Hindlimb muscle (tissue), 1 donor: ENCODE data around the gene TBRG4. TPM values are rescaled to one million over a fixed set of nuclear protein-coding genes. Genes with fewer than 3 reads are reported as not detected.
"Not testable (repeated sequence)": the region's sequence is repeated elsewhere in the genome, so short reads cannot be mapped to it uniquely, and the experiment has no call there.

Experiments
- DNase-seq: peaks from one replicate; pipeline ENCODE4 v3.0.0-alpha.2; 2013
- polyA plus RNA-seq: library from polyadenylated mRNA; unstranded; fragments of 120-200 nt; gene quantifications from one replicate; pipeline ENCODE4 v1.2.1, GENCODE V29; 2013; ENCODE audit not compliant: insufficient read length

TBRG4 gene
- 37.6 TPM for polyA plus RNA-seq

DNA sequence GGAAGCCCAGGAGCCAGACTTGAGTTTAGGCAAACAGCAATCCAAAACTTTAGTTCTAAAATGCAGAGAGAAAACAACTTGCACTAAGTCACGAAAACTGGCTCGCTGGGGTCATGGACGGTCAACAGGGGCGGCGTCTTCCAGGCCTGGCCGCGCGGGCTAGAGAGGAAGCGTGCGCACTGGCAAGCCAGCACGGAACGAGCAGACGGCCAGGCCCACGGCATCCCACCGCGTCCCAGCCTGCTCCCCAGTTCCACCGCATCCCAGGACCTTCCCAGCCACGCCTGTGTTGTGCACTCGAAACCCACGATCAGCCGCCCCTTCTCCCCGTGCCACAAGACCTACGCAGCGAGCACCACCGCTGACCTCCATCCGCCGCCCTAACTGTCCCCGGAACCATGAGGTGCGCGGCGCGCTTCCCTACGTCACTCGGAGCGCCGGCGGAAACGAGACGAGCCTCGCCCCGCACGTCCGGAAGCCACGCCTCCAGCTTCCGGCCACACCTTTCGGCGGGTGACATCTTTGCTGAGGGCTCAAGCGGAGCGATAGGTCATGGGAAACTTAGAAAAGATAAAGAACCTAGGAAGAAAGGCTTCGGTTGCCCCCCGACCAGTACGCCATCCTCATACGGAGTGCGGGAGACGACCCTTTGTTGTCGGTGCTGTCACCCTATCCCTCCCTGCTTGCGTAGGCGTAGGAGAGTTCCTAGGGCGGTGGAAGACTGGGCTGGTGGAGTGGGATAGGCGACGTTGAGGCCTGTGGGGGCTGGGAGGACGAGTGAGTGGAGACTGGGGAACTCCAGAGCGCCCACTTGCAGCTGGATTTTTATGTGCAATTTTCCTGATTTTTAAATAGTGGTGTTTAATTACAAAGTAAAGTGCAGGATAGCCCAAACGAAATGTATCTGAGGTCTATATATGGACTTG lies at the start of gene TBRG4:
TSS of gene TBRG4 (minus strand) at position 400 of the 926 bp plus-strand sequence. CDS start 2,460 bp downstream, outside the sequence.
- peak; percentile 97 for DNase-seq

DNA sequence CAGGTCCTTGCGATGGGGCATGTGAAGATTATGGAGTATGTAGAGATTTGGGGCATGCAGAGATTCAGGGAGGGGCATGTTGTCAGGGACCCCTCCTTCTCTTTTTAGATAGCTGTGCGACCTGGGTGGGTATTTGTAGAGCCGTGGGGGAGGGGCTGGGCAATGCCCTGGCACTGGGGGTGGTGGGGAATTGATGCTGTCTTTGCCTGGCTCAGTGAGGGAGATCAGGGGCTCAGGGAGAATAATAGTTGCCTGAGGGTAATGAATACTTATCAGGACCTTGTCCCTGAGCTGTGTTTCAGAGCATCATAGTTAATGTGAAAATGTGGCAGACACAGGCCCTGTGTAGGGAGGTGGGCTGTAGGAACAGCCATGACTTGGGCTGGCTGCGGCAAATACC lies 49.6 kb upstream of the TBRG4 start:
- no peak for DNase-seq

DNA sequence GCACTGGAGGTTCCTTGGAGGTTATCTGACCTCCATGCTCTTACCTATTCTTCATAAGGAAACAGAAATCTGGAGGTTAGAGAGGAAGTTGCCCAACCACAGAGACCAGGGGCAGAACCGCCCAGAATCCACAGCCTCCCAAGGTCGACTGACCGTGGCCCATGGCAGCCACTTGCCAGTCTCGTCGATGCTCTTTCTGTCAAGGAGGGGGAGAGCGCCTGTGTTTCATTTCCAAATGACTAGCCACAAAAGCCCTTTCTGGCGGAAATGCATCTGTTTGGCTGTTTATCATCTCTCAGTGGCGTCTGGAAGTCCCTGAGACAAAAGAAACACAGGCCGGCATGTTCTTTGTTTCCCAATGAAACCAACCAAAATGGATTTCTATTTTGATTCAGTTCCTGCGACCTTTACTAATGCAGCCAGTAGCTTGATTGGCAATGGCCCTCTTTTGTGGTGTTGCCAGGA lies 49.0 kb upstream of the TBRG4 start:
- DNase-seq = no peak

DNA sequence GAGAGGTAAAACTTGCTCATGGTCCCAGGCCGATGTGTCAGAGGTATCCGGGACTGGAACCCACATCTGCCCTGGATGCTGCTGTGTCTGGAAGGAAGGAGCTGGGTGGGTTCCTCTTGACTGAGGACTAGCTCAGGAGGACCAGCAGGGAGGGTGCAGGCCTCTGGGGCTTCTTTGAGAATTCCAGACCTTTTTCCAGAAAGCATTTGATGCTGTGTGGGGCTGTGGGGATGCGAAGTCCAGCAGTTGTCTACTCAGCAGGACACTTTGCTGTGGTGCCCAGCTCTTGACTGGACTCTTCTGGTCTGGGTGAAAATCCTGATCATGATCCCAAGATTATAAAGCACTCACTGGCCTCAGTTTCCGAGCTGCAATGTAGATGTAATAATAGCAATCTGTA lies 47.8 kb upstream of the TBRG4 start:
- DNase-seq = no peak

DNA sequence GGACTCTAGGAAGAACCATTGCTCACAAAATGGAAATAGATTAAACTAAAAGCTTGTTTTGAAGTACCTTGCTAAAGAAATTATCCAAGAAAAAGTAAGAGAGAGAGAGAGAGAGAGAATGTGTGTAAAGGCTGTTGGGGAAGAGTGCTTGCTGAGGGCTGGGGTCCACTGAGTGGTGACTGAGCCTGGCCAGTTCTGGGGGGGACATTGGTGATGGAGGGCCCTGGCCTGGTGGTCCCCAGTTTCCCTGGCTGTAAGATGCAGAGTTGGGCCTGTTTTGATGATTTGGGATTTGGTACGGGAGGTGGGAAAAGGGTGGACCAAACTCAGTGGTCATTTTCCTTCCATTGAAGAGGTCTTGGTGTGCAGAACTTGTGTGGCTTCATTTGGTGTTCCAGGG lies 47.0 kb upstream of the TBRG4 start:
- DNase-seq = no peak

DNA sequence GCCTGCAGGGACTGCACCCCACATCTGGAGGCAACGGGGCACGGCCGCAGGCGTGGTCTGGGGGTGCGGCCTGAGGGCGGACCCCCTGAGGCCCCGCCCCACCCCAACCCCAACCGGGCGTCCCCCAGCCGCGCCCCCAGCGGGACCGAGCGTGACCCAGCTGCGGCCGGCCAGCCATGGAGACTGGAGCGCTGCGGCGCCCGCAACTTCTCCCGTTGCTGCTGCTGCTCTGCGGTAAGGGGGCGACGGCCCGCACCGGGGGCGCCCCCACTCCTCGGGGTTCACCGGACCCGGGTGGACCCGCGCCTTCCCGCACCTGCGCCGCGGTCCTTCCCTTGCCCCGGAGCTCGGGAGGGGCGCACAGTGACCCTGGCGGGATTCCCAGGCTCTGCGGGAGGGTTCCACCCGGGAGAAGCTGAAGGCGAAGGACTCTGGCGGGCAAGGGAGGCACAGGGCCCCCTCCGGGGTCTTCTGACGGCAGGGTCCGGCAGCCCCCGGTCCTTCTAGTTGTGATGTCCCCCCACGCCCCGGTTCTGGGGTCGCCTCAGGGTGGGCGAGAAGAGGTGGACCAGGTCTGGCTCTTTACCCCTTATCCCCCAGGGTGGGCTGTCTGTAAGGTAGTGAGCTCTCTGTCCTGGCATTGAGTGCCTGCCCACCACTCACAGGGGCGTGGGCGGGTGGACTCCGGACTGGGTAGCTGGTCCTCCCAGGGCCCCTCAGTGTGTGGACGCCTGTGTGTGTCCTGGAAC lies 46.3 kb upstream of the TBRG4 start, which contains the start of gene RAMP3:
TSS of gene RAMP3 (plus strand) at position 139 of the 749 bp plus-strand sequence. CDS start at position 177, 38 bp downstream.
- DNase-seq = no peak

DNA sequence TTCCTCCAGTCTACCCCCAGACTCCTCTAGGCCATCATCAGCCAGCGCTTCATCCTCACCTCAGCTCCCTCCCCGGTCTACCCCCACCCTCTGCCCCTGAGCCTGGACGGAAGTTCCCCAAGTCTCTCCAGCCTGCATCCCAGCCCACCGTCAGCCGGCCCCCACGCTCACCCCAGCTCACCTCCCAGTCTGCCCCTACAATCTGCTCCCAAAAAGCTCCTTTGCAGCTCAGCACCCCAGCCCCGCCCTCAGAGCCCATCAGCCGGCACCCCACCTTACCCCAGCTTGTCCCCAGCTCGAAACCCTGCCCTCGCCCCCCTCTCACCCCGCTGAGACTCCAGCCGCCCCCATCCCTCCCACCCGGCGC lies 45.8 kb upstream of the TBRG4 start:
- no peak for DNase-seq

DNA sequence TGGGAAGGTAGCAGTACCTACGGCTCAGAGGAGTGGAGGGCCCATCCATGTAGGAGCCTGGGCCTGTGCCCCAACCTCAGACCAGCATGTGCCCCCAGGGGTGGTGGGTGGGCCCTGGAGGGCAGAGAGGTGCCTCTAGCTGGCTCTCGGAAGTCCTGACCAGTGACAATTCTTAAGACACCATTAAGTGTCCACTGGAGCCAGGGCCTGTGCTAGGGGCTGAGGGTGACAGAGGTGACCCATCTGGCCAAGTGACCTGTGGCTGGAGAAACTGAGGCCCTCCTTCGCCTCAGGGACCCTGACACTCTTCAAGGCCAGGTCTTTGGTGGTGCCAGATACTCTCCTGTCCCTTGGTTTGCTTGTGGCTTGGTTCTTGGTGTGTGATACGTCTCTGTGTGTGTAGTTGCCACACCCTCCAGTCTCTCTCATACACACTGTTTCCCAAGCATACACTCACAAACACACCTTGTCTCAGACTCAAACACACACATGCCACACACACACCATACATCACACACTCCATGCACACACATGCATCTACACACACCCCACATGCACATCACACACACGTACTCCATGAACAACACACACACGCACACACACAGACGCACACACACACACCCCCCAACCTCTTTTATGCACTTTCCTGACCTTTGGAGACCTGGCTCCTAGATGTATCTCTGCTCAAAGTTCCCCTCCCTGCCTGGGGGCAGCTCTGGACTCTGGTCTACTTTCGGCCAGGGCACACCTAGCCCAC lies 45.2 kb upstream of the TBRG4 start:
- no peak for DNase-seq

DNA sequence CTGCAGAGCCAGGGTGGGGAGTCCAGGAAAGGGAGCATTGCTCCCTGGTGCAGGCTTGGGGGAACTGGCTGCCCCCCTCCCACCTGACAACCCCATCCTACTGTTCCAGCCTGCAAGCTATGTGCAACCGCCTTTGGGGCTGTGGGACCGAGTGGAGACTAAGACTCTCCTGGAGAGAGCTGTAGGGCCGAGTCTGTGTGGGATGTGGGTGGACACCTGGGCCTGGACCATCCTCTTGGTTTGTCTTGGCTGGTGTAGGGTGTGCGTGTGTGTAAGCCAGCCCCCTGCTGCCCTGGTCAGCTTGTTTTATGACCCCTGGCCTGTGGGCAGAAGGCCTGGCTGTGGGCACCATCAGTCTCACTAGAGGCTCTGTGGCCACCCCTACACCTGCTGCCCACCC lies 44.4 kb upstream of the TBRG4 start:
- no peak for DNase-seq

DNA sequence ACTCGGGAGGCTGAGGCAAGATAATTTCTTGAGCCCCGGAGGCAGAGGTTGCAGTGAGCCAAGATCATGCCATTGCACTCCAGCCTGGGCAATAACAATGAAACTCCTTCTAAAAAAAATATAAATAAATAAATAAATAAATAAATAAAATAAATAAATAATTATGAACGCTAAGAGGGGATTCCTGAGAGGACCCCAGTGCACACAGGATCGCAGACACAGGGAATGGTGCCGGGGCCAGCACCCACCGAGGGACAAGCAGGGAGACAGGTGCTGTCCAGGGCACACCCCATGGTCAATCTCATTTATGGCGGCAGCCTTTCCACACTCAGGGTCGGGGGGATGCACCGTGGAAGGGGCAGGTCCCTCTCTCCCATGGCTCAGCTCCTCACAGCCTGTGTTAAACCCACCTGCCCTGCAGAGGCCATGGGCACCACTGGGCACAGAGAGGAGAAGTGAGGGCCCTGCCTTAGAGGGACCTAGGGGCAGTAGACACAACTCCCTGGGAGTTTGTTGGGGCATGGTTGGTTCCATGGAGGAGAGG lies 43.9 kb upstream of the TBRG4 start:
- DNase-seq = no peak

DNA sequence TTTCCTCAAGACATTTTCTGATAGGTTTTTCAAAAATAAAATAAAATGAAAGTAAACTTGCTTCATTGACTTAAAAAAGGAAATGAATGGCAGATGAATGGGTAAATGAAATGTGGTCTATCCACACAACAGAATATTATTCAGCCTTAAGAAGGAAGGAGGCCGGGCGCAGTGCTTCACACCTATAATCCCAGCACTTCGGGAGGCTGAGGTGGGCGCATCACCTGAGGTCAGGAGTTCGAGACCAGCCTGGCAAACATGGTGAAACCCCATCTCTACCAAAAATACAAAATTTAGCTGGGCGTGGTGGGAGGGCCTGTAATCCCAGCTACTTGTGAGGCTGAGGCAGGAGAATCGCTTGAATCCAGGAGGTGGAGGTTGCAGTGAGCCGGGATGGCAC lies 42.4 kb upstream of the TBRG4 start:
- DNase-seq = not testable (repeated sequence)

DNA sequence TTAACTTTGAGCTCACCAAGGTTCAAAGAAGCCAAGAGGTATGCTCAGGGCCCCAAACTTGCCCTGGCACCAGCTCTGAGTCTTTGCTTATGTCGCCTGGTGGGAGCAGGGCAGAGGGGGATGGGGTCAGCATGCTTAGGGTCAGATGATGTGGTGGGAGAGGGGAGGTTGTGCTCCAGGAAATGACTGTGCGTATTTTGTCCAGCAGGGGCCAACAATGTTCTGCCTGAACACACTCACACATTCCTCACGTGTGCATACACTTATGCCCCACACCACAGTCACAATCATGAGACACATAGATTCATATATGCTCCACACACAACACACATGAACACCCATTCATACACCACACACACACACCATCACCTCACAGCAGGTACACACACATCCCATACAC lies 41.7 kb upstream of the TBRG4 start:
- DNase-seq = no peak

DNA sequence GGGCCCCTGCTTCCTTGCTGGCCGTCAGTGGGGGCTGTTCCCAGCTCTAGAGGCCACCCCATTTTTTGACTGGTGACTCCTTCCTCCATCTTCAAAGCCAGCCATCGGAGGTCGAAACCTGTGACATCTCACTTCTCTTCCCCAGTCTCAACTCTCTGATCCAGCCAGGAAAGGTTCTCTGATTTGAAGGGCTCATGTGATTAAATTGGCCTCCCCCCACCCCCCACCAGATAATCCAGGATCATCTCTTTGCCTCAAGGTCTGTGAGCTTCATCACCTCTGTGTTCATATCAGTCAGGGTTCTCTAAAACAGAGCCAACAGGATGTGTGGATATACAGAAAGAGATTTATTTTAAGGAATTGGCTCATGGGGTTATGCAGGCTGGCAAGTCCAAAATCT lies 40.5 kb upstream of the TBRG4 start:
- DNase-seq = no peak

DNA sequence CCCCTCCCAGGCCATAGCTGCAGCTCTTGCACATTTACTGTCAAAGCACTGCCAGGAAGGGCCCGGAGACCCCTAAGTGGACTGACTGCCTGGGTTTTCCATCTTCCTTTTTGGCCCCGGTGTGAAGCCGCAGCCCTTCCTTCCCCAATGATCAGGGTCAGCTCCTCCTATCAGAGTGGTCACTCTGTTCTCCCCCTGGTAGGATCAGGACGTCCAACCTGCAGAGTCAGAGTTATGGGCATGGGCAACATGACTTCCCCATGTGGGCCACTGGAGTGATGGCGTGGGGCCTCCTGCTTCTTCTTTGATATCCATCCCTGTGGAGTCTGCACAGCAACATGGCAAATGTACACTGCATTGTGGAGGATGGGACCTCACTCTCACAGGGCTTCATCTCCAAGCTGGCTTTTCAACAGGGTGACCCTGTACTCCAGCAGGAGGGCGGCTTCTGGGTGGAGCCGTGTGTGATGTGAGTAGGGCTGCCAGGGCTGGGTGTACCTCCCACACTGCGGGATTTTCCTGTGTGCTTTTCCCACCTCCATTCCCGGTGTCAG lies 39.7 kb upstream of the TBRG4 start:
- DNase-seq = no peak

DNA sequence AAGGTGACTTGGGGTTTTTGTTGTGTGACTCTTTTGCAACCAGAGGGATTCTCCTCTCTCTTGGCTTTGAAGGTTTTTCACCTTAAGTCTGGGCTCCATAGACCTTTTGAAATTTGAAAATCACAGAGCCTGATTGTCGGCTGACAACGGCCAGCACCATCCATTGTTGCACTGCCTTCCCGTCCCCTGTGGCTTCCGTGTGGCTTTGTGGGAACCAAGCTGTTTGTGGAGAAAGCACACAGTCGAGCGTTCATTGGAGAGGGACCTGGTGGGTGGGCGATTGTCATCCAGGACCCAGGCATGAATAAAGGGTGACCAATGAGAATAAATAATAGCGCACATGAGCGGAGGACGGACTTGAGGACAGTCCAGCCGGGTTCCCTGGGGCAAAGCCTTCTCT lies 38.7 kb upstream of the TBRG4 start:
- no peak for DNase-seq

DNA sequence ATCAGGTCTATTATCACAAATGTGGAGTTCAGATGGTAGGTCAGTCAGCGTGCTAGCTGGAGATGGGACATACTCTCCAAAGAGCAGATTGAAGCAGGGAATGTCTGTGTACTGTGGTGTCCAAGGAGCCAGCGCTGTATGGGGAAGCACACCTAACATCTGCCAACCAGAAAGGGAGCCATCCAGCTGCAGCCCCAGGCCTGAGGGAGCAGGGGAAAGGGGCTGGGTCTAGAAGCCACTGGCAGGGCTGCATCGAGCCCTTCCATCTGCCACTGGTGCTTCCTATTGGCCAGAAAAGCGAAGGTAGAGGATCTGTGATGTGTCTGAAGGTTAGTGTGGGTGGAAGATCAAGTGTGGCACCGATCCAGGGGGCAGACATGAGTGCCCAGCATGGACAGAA lies 38.1 kb upstream of the TBRG4 start:
- DNase-seq = no peak

DNA sequence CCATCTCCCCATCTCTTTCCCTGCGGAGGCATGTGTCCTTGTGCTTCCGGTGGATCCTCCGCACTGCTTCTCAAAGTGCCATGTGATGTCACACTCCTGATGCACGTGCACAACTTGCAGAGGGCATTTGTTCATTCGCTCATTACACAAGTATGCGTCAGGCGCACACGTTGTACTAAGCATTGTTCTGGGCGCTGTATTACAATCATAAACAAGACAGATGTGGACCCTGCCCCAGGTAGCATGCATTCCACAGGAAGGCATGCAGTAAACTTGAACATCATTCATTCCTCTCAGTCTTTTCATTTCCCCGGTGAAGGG lies 37.1 kb upstream of the TBRG4 start:
- DNase-seq = no peak

DNA sequence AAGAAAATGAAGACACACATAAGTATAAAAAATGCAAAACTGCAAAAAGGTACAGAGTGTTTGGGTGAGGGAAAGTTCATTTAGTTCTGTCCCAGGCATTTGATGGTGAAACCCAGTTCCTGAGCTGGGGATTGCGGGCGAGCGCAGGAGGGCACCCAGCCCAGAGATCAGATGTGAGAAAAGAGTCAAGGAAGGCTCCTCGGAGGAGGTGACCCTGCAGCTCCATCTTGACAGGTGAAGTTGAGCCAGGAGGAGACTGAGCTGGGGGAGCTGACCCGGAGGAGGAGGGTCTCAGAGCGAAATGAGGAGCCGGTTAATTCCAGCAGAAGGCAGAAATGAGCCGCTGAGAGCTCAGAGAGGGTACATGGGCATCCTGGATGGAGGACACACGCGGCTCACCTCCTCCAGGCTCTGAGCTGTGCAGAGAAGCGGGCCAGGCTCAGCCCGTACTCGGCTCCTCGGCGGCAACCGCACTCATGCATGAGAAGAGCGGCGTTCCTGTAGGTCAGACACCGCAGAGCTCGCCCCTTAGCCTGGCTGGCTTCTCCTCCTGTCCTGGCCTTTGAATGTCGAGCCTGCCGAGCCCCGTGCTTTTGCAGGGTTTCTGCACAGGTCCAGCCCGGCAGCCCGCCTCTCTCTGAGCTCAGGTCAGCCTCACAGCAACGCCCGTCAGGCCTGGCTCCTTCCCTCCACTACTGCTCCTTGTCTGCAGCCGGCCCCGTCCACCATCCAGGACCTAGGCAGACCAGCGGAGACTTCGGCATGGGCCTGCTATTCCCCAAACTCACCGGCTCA lies 36.6 kb upstream of the TBRG4 start:
- no peak for DNase-seq

DNA sequence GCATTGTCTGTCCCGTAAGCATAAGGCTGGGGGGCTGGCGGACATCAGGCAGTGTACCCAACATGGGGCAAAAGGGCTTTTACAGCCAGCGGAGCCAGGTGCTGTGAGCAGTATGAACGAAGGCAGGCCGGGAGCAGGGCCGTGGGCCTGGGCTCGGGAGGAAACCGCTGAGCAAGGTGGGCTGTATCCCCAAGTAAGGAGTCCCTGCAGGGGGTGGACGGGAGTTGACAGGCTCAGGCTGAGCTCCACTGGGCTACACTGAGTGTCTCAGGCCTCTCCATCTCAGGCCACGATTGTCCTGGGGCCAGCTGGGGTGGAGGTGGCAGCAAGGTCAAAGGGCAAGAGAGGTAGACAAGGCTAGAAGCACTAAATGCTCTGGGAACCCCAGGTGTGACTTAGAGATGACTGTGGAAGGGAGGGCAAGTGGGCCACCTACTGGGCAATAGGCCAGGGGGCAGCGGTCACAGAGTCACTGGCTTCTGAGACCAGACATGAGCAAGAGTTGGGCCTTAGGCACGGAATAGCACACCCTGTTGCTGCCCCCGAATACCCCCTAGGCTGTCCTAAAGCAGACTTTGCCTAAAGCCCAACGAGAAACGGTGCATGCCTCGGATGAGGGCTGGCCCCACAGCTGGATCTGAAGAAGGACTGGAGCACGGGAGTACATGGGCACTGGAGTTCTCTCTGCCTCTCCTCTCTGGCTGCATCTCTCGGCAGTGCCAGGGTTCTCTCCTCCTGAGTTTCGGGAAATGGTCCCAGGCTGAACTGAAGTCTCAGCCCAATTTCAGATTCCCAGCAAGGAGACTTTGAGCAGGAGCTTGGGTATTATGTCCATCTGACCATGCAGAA lies 35.3 kb upstream of the TBRG4 start:
- no peak for DNase-seq

DNA sequence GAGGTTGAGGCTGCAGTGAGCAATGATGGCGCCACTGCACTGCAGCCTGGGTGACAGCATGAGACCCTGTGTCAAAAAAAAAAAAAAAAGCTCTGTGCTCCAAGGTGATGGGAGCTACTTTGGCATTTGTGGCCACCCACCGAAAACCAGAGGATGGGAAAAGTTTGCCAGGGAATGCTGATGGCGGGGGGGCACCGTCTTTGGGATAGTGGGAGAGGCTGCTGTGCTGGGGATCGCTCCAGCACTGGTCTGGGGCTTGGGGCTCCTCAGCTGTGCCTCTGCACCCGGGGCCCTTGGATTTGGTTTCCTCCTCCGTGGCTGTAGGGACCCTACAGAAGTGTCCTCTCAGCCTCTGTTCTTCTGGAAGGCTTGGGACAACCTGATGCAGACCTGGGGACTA lies 34.4 kb upstream of the TBRG4 start:
- DNase-seq = no peak

DNA sequence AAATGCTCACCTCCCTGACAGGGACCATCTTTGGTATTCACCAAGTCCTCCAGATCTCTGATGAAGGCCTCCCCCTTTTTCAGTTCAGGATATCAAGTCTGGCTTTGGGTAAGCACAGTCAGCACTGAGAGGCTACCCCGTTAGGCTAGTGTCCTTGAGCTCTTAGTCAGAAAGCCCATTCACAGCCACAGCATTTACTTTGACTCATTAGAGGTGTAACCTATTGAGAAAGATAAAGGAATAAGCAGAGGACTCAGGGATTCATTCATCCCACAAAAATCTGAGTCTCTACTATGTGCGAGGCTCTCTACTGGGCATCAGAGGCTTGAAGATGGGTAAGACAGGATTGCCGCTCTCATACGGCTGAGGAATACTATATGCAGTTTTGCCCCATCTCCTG lies 32.1 kb upstream of the TBRG4 start:
- no peak for DNase-seq
